T-helper 17 cell (primary cell): Measurements from ENCODE around the gene PLCB4. TPM values are rescaled to one million over a fixed set of nuclear protein-coding genes. Genes with fewer than 3 reads are reported as not detected.
"Not testable (repeated sequence)": the region's sequence is repeated elsewhere in the genome, so short reads cannot be mapped to it uniquely, and the experiment has no call there.

Experiments
- ATAC-seq: fragments of 150-1000 bp; cut with Tn5 transposase; 2 replicates; pipeline ENCODE4 v1.10.0; 2021; ENCODE audit warnings: mild to moderate bottlenecking, moderate library complexity
- DNase-seq, 3 donors: peaks; one replicate each; pipeline versions ENCODE4 v3.0.0 to v3.0.0-alpha.2; 2020 to 2021
- H3K9me3 ChIP-seq: one replicate; pipeline ENCODE4 v1.7.0; 2013; ENCODE audit warnings: low read length, mild to moderate bottlenecking; ENCODE audit not compliant: control insufficient read depth, poor library complexity, severe bottlenecking
- H3K27ac Mint-ChIP-seq: one replicate; pipeline ENCODE4 v1.8.0; 2022; ENCODE audit warnings: mild to moderate bottlenecking, moderate library complexity, mixed read lengths
- H3K27me3 Mint-ChIP-seq: one replicate; pipeline ENCODE4 v1.8.0; 2022; ENCODE audit warnings: mixed read lengths
- H3K36me3 Mint-ChIP-seq: one replicate; pipeline ENCODE4 v1.8.0; 2022; ENCODE audit warnings: low read depth, mixed read lengths
- H3K4me1 Mint-ChIP-seq: one replicate; pipeline ENCODE4 v1.8.0; 2022; ENCODE audit warnings: mild to moderate bottlenecking, mixed read lengths
- H3K4me3 Mint-ChIP-seq: one replicate; pipeline ENCODE4 v1.8.0; 2022; ENCODE audit warnings: mild to moderate bottlenecking, moderate library complexity, mixed read lengths
- total RNA-seq, 4 donors: library from RNA in 2 of 4; stranded (reverse) in 2 of 4; gene quantifications; one replicate each; pipeline ENCODE4 v1.2.3 and lab custom pipeline; 2022 to 2026

Gene PLCB4
- total RNA-seq, 2 donors from 2014 or later, result 0.52 TPM; not detected in 1

GRCh38 chr20:9038791-9039535 lies 29.9 kb upstream of the PLCB4 start:
- H3K36me3 Mint-ChIP-seq, result no peaks in the 10 kb centered on the region
- ATAC-seq (no peak), DNase-seq (no peak)
- H3K4me3 Mint-ChIP-seq, result no peak overlapping the region
- no peaks in the 10 kb centered on the region for H3K27me3 Mint-ChIP-seq
- H3K9me3 ChIP-seq, result no peaks in the 10 kb centered on the region
- no peak overlapping the region for H3K27ac Mint-ChIP-seq
- H3K4me1 Mint-ChIP-seq, result no peaks in the 10 kb centered on the region

GRCh38 chr20:9040863-9041524 lies 27.9 kb upstream of the PLCB4 start:
- ATAC-seq (no peak), DNase-seq (no peak)
- H3K27me3 Mint-ChIP-seq, result no peaks in the 10 kb centered on the region
- no peak overlapping the region for H3K27ac Mint-ChIP-seq
- H3K4me1 Mint-ChIP-seq, result no peaks in the 10 kb centered on the region
- no peak overlapping the region for H3K4me3 Mint-ChIP-seq
- H3K36me3 Mint-ChIP-seq, result no peaks in the 10 kb centered on the region
- H3K9me3 ChIP-seq, result no peaks in the 10 kb centered on the region

- H3K9me3 ChIP-seq, result no peaks in the 10 kb centered on the region
- H3K4me3 Mint-ChIP-seq, result no peak overlapping the region
- DNase-seq (no peak), ATAC-seq (no peak)
- no peaks in the 10 kb centered on the region for H3K4me1 Mint-ChIP-seq
- no peak overlapping the region for H3K27ac Mint-ChIP-seq
- H3K27me3 Mint-ChIP-seq, result no peaks in the 10 kb centered on the region
- H3K36me3 Mint-ChIP-seq, result no peaks in the 10 kb centered on the region
These were observed 25.5 kb upstream of the PLCB4 start for GRCh38 chr20:9043364-9043763.

GRCh38 chr20:9047928-9048327 lies 21.0 kb upstream of the PLCB4 start:
- not testable (repeated sequence) for H3K9me3 ChIP-seq, H3K27ac Mint-ChIP-seq, H3K4me3 Mint-ChIP-seq, H3K4me1 Mint-ChIP-seq, H3K27me3 Mint-ChIP-seq, H3K36me3 Mint-ChIP-seq, DNase-seq, ATAC-seq

- Mint-ChIP-seq H3K4me1 (no peaks in the 10 kb centered on the region), H3K27me3 (no peaks in the 10 kb centered on the region), H3K36me3 (no peaks in the 10 kb centered on the region), H3K27ac (no peak overlapping the region), H3K4me3 (no peak overlapping the region)
- no peak for DNase-seq
- H3K9me3 ChIP-seq, result no peaks in the 10 kb centered on the region
- no peak for ATAC-seq
These were observed 17.4 kb upstream of the PLCB4 start for GRCh38 chr20:9051508-9051907.

GRCh38 chr20:9052136-9052535 lies 16.8 kb upstream of the PLCB4 start:
- H3K9me3 ChIP-seq, result no peaks in the 10 kb centered on the region
- DNase-seq (no peak), ATAC-seq (no peak)
- no peaks in the 10 kb centered on the region for H3K36me3 Mint-ChIP-seq
- no peaks in the 10 kb centered on the region for H3K4me1 Mint-ChIP-seq
- H3K27me3 Mint-ChIP-seq, result no peaks in the 10 kb centered on the region
- H3K27ac Mint-ChIP-seq, result no peak overlapping the region
- H3K4me3 Mint-ChIP-seq, result no peak overlapping the region

GRCh38 chr20:9053108-9053507 lies 15.8 kb upstream of the PLCB4 start:
- DNase-seq, result no peak
- no peaks in the 10 kb centered on the region for H3K27me3 Mint-ChIP-seq
- no peaks in the 10 kb centered on the region for H3K36me3 Mint-ChIP-seq
- H3K4me3 Mint-ChIP-seq, result no peak overlapping the region
- H3K9me3 ChIP-seq, result no peaks in the 10 kb centered on the region
- no peak for ATAC-seq
- H3K4me1 Mint-ChIP-seq, result no peaks in the 10 kb centered on the region
- H3K27ac Mint-ChIP-seq, result no peak overlapping the region

DNA sequence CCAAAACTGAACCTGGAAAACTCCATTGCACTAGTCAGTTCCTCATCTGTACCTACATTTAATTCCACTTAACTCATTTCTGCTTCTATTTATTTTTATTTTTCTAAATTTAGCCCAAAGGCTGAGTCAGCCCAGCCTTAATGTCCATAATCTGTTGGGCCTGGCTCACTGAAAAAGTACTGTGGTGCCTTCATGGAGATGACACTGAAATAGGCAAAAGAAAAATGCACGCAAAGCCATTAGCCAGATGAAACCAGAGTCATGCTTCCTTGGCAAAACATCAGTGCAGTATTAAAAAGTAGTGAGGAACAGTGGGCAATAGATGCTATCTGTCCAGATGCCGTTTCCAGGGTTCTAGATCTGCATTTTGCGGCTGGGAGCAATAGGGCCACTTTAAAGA lies 14.7 kb upstream of the PLCB4 start:
- no peak overlapping the region for H3K27ac Mint-ChIP-seq
- H3K9me3 ChIP-seq, result no peaks in the 10 kb centered on the region
- H3K4me1 Mint-ChIP-seq, result no peaks in the 10 kb centered on the region
- H3K4me3 Mint-ChIP-seq, result no peak overlapping the region
- H3K36me3 Mint-ChIP-seq, result no peaks in the 10 kb centered on the region
- DNase-seq (no peak), ATAC-seq (no peak)
- no peaks in the 10 kb centered on the region for H3K27me3 Mint-ChIP-seq

GRCh38 chr20:9059931-9060330 lies 9.0 kb upstream of the PLCB4 start:
- ATAC-seq, result no peak
- no peaks in the 10 kb centered on the region for H3K36me3 Mint-ChIP-seq
- no peak for DNase-seq
- no peak overlapping the region for H3K27ac Mint-ChIP-seq
- H3K9me3 ChIP-seq, result no peaks in the 10 kb centered on the region
- no peaks in the 10 kb centered on the region for H3K4me1 Mint-ChIP-seq
- H3K4me3 Mint-ChIP-seq, result no peak overlapping the region
- H3K27me3 Mint-ChIP-seq, result no peaks in the 10 kb centered on the region

- DNase-seq (no peak), ATAC-seq (no peak)
- H3K27ac Mint-ChIP-seq, result no peak overlapping the region
- H3K4me3 Mint-ChIP-seq, result no peak overlapping the region
- no peaks in the 10 kb centered on the region for H3K4me1 Mint-ChIP-seq
- no peaks in the 10 kb centered on the region for H3K27me3 Mint-ChIP-seq
- no peaks in the 10 kb centered on the region for H3K36me3 Mint-ChIP-seq
- no peaks in the 10 kb centered on the region for H3K9me3 ChIP-seq
These were observed 7.5 kb upstream of the PLCB4 start for GRCh38 chr20:9061434-9061833.

DNA sequence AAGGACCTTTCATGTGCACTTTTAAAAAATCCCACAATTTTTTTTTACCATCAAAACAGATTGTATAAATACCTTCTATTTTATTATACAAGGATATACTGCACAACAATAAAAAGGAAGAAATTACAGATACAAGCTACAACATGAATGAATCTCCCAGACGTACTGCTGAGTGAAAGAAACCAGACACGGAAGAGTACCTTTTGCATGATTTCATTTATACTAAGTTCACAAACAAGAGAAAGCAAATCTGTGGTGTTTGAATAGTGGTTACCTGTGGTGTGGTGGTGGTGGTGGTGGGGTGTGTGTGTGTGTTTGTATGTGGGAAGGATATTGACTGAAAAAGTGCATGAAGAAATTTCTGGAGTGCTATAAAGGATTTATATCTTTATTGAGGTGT lies 6.8 kb upstream of the PLCB4 start:
- Mint-ChIP-seq H3K27ac (no peak overlapping the region), H3K27me3 (no peaks in the 10 kb centered on the region), H3K4me3 (no peak overlapping the region), H3K4me1 (no peaks in the 10 kb centered on the region), H3K36me3 (no peaks in the 10 kb centered on the region)
- DNase-seq (no peak), ATAC-seq (no peak)
- H3K9me3 ChIP-seq, result no peaks in the 10 kb centered on the region

- H3K9me3 ChIP-seq, result no peaks in the 10 kb centered on the region
- DNase-seq, result no peak
- H3K27ac Mint-ChIP-seq, result no peak overlapping the region
These were observed 2.7 kb upstream of the PLCB4 start for GRCh38 chr20:9066191-9066590.

GRCh38 chr20:9068233-9068801 lies 570 bp upstream of the PLCB4 start:
- Mint-ChIP-seq H3K4me3 (no peak overlapping the region), H3K27me3 (peaks cover 24% of the 10 kb centered on the region), H3K4me1 (no peaks in the 10 kb centered on the region), H3K36me3 (peaks cover 2% of the 10 kb centered on the region), H3K27ac (no peak overlapping the region)
- ATAC-seq, result no peak
- DNase-seq, result no peak
- no peaks in the 10 kb centered on the region for H3K9me3 ChIP-seq

More at GRCh38 chr20:9066191-9066590, 2.7 kb upstream of the PLCB4 start:
- Mint-ChIP-seq H3K4me3 (no peak overlapping the region), H3K36me3 (peaks cover 2% of the 10 kb centered on the region), H3K4me1 (no peaks in the 10 kb centered on the region), H3K27me3 (peaks cover 18% of the 10 kb centered on the region)
- ATAC-seq, result no peak

- DNase-seq (no peak), ATAC-seq (no peak)
- Mint-ChIP-seq H3K4me1 (no peaks in the 10 kb centered on the region), H3K36me3 (peaks cover 2% of the 10 kb centered on the region), H3K27me3 (peaks cover 24% of the 10 kb centered on the region), H3K4me3 (no peak overlapping the region), H3K27ac (no peak overlapping the region)
- no peaks in the 10 kb centered on the region for H3K9me3 ChIP-seq
These were observed 1.4 kb downstream of the PLCB4 start for GRCh38 chr20:9070304-9070703.
